Testis (tissue), 2 donors: Measurements from ENCODE around the gene TSC22D1.

ENCODE experiments used
- CTCF ChIP-seq, 3 experiments: fragments of 450-650 bp in 2 of 3; fragments of 200-600 bp in 1 of 3; sonication (generic) in 1 of 3; IDR thresholded peaks; one replicate each; pipeline ENCODE4 v1.5.1; 2016 to 2019; ENCODE audit warnings: antibody characterized with exemption in 3 of 3, mild to moderate bottlenecking in 2 of 3, moderate library complexity in 1 of 3
- POLR2A ChIP-seq: fragments of 450-650 bp; IDR thresholded peaks from one replicate; pipeline ENCODE4 v1.6.1; 2017; ENCODE audit warnings: antibody characterized with exemption, mild to moderate bottlenecking, moderate library complexity

DNA sequence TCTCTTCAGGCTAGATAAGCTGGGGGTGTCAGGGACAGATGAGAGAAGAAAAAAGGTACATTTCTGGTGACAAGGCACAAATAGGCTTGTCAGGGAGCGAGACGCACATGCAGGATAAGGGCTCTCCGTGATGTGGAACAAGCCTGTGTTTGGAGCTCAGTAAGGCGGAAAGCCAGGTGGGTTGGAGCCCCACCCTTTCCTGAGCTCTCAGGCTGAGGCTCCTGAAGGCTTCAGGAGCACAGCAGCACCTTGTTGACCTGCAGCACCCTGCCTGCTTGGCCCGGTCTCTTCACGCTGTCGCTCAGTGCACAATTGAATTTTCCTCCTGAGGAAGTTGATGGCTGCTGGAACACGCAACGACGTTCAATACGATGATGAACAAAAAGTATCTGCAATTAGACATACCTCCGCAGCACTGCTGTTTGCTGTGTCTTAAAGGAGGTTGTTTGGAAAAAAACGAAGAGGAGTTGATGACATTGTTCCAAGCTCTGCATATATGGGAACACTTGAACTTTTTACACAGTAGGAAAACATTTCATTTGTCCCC lies 173.2 kb downstream of the TSC22D1 start:
- TF ChIP-seq CTCF (IDR thresholded peaks at IDR 0.05) (no peak), POLR2A (no peak)
